ENCODE measurements around the gene OAS1.
A peak's percentile ranks its signal among the peaks of the same experiment; 100 is the strongest.
"Not testable (repeated sequence)": the region's sequence is repeated elsewhere in the genome, so short reads cannot be mapped to it uniquely, and the experiment has no call there.

The OAS1 gene

DNA sequence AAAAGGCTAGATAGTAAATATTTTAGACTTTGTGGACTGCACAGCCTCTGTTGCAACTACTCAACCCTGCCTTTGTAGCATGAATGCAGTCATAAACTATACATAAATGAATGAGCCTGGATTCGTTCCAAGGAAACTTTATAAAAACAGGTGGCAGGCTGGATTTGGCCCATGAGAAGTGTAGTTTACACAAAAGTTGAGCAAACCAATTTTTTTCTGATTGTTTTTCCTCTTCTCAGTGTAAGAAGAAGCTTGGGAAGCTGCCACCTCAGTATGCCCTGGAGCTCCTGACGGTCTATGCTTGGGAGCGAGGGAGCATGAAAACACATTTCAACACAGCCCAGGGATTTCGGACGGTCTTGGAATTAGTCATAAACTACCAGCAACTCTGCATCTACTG, 9.5 kb downstream of the OAS1 start:
- H3K4me1 Mint-ChIP-seq, result no peaks in the 10 kb centered on the region
- no peak for DNase-seq
- H3K27me3 Mint-ChIP-seq, result no peaks in the 10 kb centered on the region
- H3K4me3 Mint-ChIP-seq, result no peak overlapping the region
- no peak overlapping the region for H3K27ac Mint-ChIP-seq
- H3K9me3 Mint-ChIP-seq, result peaks cover 19 to 22% of the 10 kb centered on the region in 2 donors
- ATAC-seq, result no peak

DNA sequence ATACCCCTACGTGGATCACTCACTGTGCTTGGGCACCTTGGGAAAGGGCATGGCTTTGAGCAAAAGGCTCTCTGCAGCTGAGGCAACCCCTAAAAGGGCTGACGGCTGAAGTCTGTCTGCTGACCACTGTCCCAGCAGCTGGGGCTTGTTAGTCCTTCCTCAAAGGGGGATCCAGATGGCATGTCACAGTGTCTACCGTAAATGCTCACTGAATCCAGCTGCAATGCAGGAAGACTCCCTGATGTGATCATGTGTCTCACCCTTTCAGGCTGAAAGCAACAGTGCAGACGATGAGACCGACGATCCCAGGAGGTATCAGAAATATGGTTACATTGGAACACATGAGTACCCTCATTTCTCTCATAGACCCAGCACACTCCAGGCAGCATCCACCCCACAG, 12.4 kb downstream of the OAS1 start:
- Mint-ChIP-seq H3K27ac (no peak overlapping the region), H3K4me1 (no peaks in the 10 kb centered on the region), H3K4me3 (no peak overlapping the region), H3K27me3 (no peaks in the 10 kb centered on the region), H3K9me3 (peaks cover 8% of the 10 kb centered on the region in 2 donors)
- DNase-seq (no peak), ATAC-seq (no peak)

DNA sequence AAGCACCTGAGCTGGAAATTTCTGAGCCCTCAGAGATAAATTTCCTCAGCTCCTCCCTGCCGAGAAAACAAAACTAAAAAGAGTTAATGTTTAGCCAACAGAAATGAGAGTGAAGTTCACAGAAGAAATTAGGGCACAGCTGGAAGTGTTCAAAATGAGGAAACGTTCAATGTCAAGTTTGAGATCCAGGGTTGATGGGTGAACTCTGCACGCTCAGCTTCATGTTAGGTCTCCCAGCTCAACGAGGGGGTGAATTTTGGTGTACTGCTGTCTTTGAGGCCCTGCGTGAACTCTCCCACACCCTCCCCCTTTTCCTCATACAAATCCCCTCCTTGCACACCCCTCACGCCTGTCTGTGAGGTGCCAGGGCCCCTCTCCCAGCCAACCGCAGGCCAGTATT, 18.2 kb downstream of the OAS1 start:
- H3K27me3 Mint-ChIP-seq, result no peaks in the 10 kb centered on the region
- H3K27ac Mint-ChIP-seq, result no peak overlapping the region
- no peak for ATAC-seq
- H3K9me3 Mint-ChIP-seq, result peaks cover 5 to 7% of the 10 kb centered on the region in 2 donors
- no peak overlapping the region for H3K4me3 Mint-ChIP-seq
- H3K4me1 Mint-ChIP-seq, result no peaks in the 10 kb centered on the region
- DNase-seq, result no peak

GRCh38 chr12:112926416-112927033, 19.8 kb downstream of the OAS1 start:
- not testable (repeated sequence) for H3K4me1 Mint-ChIP-seq, H3K4me3 Mint-ChIP-seq, ATAC-seq, DNase-seq, H3K27ac Mint-ChIP-seq, H3K27me3 Mint-ChIP-seq
- H3K9me3 Mint-ChIP-seq, result peaks cover 7 to 13% of the 10 kb centered on the region in 2 donors

DNA sequence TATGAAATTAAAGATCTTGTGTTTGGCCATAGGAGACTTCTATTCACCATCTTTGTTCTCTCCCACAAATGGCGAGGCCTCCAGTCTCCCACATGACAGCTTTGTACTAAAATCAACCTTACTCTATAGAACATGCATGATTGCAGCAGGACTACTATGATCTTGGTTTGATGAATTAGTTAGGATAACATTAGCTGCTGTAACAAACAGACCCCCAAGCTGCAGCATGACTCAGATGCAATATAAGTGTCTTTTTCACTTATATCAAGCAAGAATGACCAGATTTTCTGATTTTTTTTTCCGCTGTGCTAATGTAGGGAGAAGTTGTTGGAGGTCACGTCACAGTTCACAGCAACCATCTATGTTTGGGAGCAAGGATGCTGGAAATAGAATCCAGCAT, 20.7 kb downstream of the OAS1 start:
- H3K4me1 Mint-ChIP-seq, result no peaks in the 10 kb centered on the region
- no peaks in the 10 kb centered on the region for H3K27me3 Mint-ChIP-seq
- DNase-seq, result no peak
- H3K4me3 Mint-ChIP-seq, result no peak overlapping the region
- peaks cover 7 to 13% of the 10 kb centered on the region in 2 donors for H3K9me3 Mint-ChIP-seq
- no peak for ATAC-seq
- no peak overlapping the region for H3K27ac Mint-ChIP-seq

GRCh38 chr12:112927925-112928324, 21.2 kb downstream of the OAS1 start:
- DNase-seq, result no peak
- no peaks in the 10 kb centered on the region for H3K27me3 Mint-ChIP-seq
- H3K4me1 Mint-ChIP-seq, result no peaks in the 10 kb centered on the region
- H3K9me3 Mint-ChIP-seq, result peaks cover 7 to 13% of the 10 kb centered on the region in 2 donors
- H3K27ac Mint-ChIP-seq, result no peak overlapping the region
- ATAC-seq, result no peak
- H3K4me3 Mint-ChIP-seq, result no peak overlapping the region

DNA sequence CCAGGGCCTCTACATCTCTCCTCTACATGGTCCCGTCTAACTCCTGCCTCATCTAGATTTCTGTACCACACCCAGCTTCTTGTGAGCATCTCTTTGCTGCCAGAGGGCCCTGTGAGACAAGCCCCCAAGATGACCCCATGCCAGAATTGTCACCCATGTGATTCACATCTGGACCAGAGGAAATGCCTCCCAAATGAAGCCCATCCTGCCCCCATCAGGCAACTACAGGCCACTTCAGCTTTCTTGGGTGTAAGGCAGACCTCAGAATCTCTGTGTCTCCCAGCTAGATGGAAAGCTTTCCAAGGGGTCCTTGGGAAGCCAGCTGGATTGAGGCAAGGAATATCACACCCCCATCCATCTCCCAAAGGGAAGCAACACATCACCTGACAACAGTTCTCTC, 22.2 kb downstream of the OAS1 start:
- H3K4me3 Mint-ChIP-seq, result no peak overlapping the region
- peak overlapping the region in 1 of 2 donors; percentile 88 for H3K27ac Mint-ChIP-seq
- no peaks in the 10 kb centered on the region for H3K4me1 Mint-ChIP-seq
- ATAC-seq (no peak), DNase-seq (no peak)
- peaks cover 7 to 13% of the 10 kb centered on the region in 2 donors for H3K9me3 Mint-ChIP-seq
- no peaks in the 10 kb centered on the region for H3K27me3 Mint-ChIP-seq

DNA sequence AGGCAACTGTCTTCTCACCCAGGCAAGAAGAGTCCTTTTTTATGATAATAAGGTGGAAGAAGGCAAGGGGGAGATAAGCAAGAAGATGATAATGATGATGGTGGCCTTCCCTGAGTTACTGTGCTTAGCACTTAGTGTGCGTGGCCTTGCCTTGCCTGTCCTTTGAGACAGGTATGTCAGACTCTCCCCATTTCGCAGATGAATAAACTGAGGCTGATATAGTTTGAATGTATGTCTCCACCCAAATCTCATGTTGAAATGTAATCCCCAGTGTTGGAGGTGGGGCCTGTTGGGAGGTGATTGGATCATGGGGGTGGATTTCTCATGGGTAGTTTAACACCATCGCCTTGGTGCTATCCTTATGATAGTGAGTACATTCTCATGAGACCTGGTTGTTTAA, 23.0 kb downstream of the OAS1 start:
- DNase-seq (no peak), ATAC-seq (no peak)
- Mint-ChIP-seq H3K4me1 (no peaks in the 10 kb centered on the region), H3K9me3 (peaks cover 7 to 13% of the 10 kb centered on the region in 2 donors), H3K27me3 (no peaks in the 10 kb centered on the region), H3K4me3 (no peak overlapping the region), H3K27ac (no peak overlapping the region)

DNA sequence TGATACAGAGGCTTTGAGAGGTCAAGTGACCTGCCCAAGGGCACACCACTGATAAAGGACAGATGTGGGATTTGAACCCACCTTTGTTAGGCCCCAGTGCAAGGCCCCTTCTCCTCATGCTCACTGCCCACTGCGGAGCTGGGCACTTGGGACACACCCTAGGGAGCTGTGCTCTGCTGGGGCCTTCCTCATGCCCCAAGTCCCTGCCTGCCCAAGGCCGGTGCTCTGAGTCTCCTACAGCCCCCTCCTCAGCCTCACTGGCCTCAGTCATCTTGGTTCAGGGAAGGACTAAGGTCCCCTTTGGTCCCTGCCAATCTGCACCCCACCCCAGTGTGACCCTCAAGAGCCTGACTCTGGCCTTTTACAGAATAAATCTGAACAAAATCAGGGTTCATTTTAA, 23.6 kb downstream of the OAS1 start:
- no peak overlapping the region for H3K4me3 Mint-ChIP-seq
- H3K27ac Mint-ChIP-seq, result no peak overlapping the region
- no peak for ATAC-seq

GRCh38 chr12:112932485-112933128, 25.8 kb downstream of the OAS1 start:
- Mint-ChIP-seq H3K9me3 (peaks cover under 1 to 10% of the 10 kb centered on the region in 2 donors), H3K4me3 (no peak overlapping the region), H3K27me3 (no peaks in the 10 kb centered on the region), H3K4me1 (peaks cover 21% of the 10 kb centered on the region), H3K27ac (no peak overlapping the region)
- no peak for ATAC-seq
- no peak for DNase-seq

More for the DNA sequence above, 23.6 kb downstream of the OAS1 start:
- peaks cover 7 to 13% of the 10 kb centered on the region in 2 donors for H3K9me3 Mint-ChIP-seq
- H3K4me1 Mint-ChIP-seq, result peaks cover 2% of the 10 kb centered on the region
- H3K27me3 Mint-ChIP-seq, result no peaks in the 10 kb centered on the region
- no peak for DNase-seq

DNA sequence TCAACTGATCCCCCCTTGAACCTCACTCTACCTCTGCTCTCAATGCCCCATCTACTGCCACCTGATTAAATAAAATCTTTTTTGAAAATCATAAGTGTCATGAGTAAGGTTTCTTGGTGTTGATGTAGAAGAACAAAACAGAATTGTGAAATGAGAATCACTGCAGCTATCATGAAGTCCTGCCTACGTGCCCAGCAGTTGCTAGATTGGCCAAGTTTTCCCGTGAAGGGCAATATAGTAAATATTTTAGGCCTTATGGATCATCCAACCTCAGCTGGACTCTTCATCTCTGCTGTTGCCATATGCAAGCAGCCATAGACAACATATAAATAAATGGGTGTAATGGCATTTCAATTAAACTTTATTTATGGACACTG, 26.4 kb downstream of the OAS1 start:
- no peak overlapping the region for H3K27ac Mint-ChIP-seq
- H3K4me3 Mint-ChIP-seq, result no peak overlapping the region
- DNase-seq (no peak), ATAC-seq (no peak)
- H3K27me3 Mint-ChIP-seq, result no peaks in the 10 kb centered on the region
- peaks cover 25% of the 10 kb centered on the region for H3K4me1 Mint-ChIP-seq
- peaks cover 0 to 9% of the 10 kb centered on the region in 2 donors for H3K9me3 Mint-ChIP-seq

DNA sequence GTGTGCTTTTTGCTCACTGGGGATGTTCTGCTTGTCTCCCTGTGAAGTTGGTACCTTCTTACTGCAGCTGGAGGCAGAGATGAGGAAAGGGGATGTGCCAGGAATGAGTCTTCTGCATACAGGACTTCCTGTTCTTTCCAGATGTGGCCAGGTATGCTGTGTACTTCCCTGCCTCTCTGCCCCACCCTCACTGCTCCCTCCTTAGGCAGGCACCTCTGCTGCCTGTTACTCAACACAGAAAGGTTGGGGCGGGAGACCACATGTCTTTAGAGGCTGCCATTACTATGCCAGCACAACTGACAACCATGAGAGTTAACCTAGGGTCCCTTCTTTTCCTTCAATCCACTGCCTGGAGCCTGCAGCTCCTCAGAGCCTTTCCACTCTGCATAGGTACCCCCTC, 29.5 kb downstream of the OAS1 start:
- Mint-ChIP-seq H3K4me3 (no peak overlapping the region), H3K27ac (peak overlapping the region in 1 of 2 donors; percentile 10), H3K9me3 (no peaks in the 10 kb centered on the region), H3K27me3 (no peaks in the 10 kb centered on the region), H3K4me1 (peaks cover 47% of the 10 kb centered on the region)
- ATAC-seq (no peak), DNase-seq (no peak)

- peaks cover 47% of the 10 kb centered on the region for H3K4me1 Mint-ChIP-seq
- DNase-seq (no peak), ATAC-seq (no peak)
- H3K4me3 Mint-ChIP-seq, result no peak overlapping the region
- no peaks in the 10 kb centered on the region for H3K9me3 Mint-ChIP-seq
- H3K27me3 Mint-ChIP-seq, result no peaks in the 10 kb centered on the region
- no peak overlapping the region for H3K27ac Mint-ChIP-seq
Observed at GRCh38 chr12:112936927-112937326, 30.2 kb downstream of the OAS1 start.

DNA sequence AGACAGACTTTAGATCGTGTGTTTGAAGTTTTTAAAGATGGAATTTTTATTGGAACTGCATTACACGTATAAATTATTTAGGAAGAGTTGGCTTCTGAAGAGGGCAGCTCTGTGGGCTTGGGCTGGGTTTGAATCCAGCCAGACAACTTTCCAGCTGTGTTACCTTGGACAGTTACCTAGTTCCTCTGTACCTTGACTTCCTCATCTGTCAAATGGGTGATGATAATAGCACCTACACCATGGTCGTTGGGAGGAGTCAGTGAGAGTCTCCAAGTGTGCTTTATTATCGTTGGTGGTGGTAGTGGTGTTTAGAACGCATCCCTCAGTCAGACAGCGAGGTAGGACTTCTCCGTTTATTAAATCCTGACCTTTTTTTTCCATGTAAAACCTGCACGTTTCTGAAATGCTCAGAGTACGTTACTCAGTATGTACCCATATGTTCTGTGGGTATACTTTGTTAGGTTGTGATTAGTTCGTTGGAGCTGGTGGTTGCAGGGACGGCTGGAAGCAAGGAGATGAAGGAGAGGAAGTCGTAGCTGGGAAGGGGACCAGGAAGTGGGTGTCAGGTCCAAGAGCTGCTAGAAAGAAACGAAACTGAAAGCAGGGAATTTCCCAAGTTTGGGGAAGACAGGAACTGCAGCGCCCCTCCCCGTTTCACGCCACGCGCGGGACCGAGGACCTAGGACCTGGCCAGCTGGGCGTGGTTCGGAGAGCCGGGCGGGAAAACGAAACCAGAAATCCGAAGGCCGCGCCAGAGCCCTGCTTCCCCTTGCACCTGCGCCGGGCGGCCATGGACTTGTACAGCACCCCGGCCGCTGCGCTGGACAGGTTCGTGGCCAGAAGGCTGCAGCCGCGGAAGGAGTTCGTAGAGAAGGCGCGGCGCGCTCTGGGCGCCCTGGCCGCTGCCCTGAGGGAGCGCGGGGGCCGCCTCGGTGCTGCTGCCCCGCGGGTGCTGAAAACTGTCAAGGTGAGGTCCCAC, 31.3 kb downstream of the OAS1 start, which contains the start of gene OAS3:
TSS of gene OAS3 (plus strand) at position 734 of the 979 bp plus-strand sequence. CDS start at position 791, 57 bp downstream.
- Mint-ChIP-seq H3K9me3 (no peaks in the 10 kb centered on the region), H3K4me3 (peak within 1 kb of the TSS; percentile 82 to 88), H3K27ac (peak within 1 kb of the TSS; percentile 83 to 94), H3K27me3 (no peaks in the 10 kb centered on the region), H3K4me1 (peaks cover 47% of the 10 kb centered on the region)
- ATAC-seq (peak; percentile 78), DNase-seq (peak; percentile 28 to 68)

DNA sequence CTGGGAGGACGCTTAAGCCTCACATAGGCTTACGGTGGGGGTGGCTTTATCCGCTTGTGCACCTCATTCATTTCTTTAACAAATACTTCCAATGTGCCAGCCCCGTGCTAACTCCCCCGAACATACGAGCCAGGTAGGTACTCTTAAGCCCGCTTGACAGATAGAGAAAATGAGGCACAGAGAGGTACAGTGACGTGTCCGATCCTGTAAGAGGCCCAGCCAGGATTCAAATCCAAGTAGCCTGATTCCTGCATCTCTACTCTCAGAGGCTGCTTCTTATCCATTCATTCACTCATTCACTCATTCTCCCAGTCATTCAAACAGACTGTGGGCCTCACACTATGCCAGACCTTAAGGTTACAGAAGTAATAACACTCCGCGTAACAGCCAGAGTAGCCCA, 32.0 kb downstream of the OAS1 start:
- Mint-ChIP-seq H3K4me3 (peak overlapping the region; percentile 82 to 88), H3K27ac (peak overlapping the region; percentile 72 to 94), H3K27me3 (no peaks in the 10 kb centered on the region), H3K4me1 (peaks cover 47% of the 10 kb centered on the region), H3K9me3 (no peaks in the 10 kb centered on the region)
- DNase-seq (no peak), ATAC-seq (peak; percentile 17)

Measured in stimulated activated naive CD8-positive, alpha-beta T cell treated with anti-CD3 and anti-CD28 coated beads, Interleukin-15, amount 100 ng/mL, for 72 hours (primary cell).